HG02571 (cell line): ENCODE results near the gene AQP2.

Experiments
- ATAC-seq: cut with Tn5 transposase; IDR thresholded peaks from one replicate; pipeline ENCODE4 v1.9.1; 2021; ENCODE audit warnings: mild to moderate bottlenecking, moderate library complexity; ENCODE audit not compliant: unreplicated experiment

AQP2 gene

GRCh38 chr12:49967777-49968250 lies 17.3 kb downstream of the AQP2 start:
- peak; percentile 5 for ATAC-seq

- ATAC-seq, result no peak
Observed at GRCh38 chr12:49968471-49968870, 17.9 kb downstream of the AQP2 start.

DNA sequence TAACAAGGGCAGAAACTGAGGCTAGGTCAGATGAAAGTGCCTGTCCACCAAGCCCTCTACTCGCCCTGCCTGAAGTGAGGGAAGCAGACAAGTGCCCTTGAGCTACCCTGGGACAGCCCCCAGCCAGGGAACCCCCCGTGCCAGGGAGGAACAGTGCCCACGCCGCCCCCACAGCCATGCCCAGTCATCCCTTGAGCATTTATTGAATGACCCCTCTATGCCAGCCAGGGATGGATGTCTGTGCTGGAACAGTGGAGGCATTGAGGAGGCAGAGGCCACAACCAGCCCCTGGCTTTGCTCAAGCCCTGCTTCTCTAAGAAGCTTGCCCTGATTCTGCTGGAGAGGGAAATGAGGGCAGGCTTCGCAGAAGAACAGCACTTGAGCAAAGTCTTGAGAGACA lies 18.5 kb downstream of the AQP2 start:
- no peak for ATAC-seq

GRCh38 chr12:49969651-49970429 lies 19.3 kb downstream of the AQP2 start:
- ATAC-seq, result no peak

GRCh38 chr12:49970658-49971057 lies 20.1 kb downstream of the AQP2 start:
- no peak for ATAC-seq

DNA sequence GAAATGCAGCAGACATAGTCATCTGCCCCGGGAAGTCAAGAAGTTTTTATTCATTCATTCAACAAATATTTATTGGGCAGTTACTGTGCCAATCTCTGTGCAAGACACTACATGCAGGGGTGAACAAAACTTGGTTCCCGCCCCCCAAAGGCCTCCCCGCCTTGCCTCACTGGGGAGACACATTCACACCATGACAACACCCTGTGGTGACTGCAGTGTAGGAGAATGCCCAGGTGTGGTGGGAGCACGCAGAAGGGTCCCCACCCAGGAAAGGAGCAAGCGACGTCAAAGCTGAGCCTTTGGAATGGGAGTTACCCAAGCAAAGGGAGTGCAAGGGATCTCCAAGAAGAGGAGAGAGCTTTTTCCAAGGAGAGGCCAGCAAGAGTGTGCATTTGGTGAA lies 20.6 kb downstream of the AQP2 start:
- ATAC-seq, result no peak

DNA sequence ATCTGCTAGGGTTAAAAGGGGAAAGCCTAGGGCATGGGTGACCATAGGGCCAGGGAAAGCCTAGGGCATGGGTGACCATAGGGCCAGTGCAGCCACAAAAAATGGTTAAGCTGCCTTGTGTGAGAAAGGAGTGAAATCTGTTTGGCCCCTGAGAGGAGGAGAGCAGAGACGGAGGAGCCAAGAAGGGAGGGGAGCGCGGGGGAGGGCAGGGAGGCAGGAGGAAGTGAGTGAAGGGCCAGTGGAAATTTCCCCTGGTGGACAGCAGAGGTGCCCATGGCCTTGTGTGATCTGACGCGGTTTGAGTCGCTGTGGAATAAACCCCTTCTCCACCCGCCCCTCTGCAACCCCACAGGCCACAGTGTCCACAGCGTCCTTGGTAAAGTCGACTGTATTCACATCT lies 21.6 kb downstream of the AQP2 start:
- ATAC-seq, result no peak

DNA sequence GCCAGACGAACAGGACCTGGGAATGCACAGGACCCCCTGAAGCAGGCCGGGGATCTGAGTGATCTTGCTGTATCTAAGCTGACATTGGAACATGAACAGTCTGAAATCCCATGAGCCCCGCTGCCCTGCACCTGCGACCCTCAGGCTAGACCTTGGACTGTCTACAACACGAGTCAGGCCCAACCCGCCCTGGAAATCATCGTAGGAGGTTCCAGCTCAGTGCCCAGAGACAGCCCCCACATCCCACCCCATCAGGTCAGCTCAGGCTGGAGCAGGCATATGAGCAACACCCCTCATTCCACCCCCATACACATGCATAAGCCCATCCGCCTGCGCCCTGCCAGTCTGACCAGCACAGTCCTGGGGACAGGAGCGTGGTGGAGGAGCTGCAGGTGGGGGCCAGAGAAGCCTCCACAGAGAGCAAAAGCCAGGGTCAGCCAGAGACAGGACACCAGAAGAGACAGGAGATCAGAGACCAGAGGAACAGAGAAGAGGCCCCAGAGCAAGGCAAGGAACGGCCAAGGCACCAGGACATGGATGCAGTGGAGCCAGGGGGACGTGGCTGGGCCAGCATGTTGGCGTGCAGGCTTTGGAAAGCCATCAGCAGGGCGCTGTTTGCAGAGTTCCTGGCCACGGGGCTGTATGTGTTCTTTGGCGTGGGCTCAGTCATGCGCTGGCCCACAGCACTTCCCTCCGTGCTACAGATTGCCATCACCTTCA lies 22.3 kb downstream of the AQP2 start, which contains the start of gene AQP6:
Gene AQP6 (plus strand): TSS at position 307 of the 720 bp plus-strand sequence. CDS start 227 bp downstream, at position 534.
- no peak for ATAC-seq

DNA sequence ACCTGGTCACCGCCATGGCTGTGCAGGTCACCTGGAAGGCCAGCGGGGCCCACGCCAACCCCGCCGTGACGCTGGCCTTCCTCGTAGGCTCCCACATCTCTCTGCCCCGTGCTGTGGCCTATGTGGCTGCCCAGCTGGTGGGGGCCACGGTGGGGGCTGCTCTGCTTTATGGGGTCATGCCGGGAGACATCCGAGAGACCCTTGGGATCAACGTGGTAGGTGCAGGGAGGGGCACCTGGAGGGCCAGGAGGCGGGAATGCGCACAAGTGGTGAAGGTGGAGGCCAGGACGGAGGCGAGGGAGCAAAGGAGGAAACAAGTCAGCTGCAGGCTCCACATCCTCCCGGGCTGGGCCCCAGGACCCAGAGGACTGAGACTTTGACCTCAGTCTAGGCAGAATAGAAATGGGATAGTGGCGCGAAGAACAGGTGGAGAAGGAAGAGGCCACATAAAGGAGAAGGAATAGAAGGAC lies 22.9 kb downstream of the AQP2 start:
- no peak for ATAC-seq

- ATAC-seq, result no peak
Observed at GRCh38 chr12:49974231-49974675, 23.7 kb downstream of the AQP2 start.

- no peak for ATAC-seq
Observed at GRCh38 chr12:49974677-49975317, 24.3 kb downstream of the AQP2 start.

- no peak for ATAC-seq
Observed at GRCh38 chr12:49975318-49975761, 24.8 kb downstream of the AQP2 start.

- ATAC-seq, result no peak
Observed at GRCh38 chr12:49976557-49976956, 26.0 kb downstream of the AQP2 start.

DNA sequence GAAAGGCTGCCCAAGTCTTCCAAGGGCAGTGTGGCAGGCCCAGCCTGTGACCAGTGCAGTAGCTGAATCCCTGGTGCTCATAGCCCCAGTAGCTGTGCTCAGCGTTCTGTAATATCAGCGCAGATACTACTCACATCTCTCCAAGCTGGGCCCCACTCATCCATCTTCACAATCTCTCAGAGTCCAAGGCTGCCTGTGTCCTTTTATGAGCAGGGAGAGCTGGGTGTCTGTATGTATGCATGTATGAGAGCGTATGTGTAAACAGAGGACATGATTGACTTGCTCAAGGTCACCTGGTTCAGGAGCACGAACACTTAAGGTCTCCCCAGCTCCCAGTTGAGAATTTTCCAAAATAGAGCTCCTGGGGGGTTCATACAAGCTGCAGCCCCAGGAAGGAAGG lies 27.6 kb downstream of the AQP2 start:
- ATAC-seq, result no peak

GRCh38 chr12:49979016-49979586 lies 28.6 kb downstream of the AQP2 start:
- no peak for ATAC-seq

GRCh38 chr12:49979791-49980190 lies 29.3 kb downstream of the AQP2 start:
- no peak for ATAC-seq

GRCh38 chr12:49980501-49981349 lies 30.2 kb downstream of the AQP2 start:
- no peak for ATAC-seq

- ATAC-seq, result no peak
Observed at GRCh38 chr12:49982246-49983087, 31.9 kb downstream of the AQP2 start.

- no peak for ATAC-seq
Observed at GRCh38 chr12:49983892-49984291, 33.4 kb downstream of the AQP2 start.
